Limb (tissue), 2 donors: Measurements from ENCODE around the gene GPC2.
A peak's percentile ranks its signal among the peaks of the same experiment; 100 is the strongest.
"Not testable (repeated sequence)": the region's sequence is repeated elsewhere in the genome, so short reads cannot be mapped to it uniquely, and the experiment has no call there.

Experiments used
- DNase-seq, 2 donors: peaks; one replicate each; pipeline ENCODE4 v3.0.0-alpha.2; 2016; ENCODE audit errors: extremely low spot score in 2 of 2

Gene GPC2, protein sequence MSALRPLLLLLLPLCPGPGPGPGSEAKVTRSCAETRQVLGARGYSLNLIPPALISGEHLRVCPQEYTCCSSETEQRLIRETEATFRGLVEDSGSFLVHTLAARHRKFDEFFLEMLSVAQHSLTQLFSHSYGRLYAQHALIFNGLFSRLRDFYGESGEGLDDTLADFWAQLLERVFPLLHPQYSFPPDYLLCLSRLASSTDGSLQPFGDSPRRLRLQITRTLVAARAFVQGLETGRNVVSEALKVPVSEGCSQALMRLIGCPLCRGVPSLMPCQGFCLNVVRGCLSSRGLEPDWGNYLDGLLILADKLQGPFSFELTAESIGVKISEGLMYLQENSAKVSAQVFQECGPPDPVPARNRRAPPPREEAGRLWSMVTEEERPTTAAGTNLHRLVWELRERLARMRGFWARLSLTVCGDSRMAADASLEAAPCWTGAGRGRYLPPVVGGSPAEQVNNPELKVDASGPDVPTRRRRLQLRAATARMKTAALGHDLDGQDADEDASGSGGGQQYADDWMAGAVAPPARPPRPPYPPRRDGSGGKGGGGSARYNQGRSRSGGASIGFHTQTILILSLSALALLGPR

DNA sequence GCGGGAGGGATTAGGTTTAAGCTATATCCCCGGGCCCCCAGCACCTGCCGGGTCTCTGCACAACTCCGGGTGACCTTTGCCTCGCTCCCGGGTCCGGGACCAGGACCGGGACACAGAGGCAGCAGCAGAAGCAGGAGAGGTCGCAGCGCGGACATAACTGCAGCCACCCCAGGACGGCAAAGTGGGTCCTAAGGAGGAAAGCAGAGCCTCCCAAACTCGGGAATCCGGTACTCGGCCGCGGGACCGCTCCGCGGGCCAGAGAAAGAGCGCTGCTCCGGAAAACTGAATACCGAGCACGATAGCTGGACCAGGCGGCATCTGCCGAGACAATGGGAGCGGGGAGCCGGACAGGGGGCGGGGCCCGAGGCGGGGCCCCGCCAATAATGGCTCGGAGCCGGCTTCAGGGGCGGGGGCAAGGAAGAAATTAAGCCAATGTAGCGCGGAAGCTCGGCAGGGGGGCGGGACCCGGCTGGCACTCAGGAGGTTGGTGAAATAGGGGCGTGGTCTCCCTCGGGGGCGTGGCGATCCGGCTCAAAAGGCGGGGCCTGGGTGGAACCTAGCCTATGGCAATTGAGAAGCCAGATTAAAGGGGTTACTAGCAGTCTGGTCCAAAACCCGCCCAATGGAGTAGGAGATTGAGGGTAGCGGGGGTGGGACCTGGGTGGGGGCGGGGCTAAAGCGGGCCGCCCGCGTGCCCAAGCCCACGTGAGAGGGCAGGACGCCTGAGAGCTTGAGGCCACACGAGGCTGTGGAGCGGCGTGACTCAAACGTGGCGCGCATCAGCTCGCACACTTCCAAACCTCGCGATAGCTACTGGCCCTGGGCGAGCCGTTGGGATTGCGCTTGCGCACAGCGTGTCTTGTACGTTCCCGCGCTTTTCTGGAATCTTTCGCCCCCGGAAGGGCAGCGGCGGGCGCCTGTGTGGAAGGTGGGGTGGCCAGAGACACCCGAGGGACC is at the start of gene GPC2, which contains the start of gene STAG3:
Gene GPC2 (minus strand): TSS at position 337 of the 957 bp plus-strand sequence. CDS start 182 bp downstream, at position 155.
Gene STAG3 (plus strand): TSS at position 874 of the 957 bp plus-strand sequence. CDS start 2,639 bp downstream, outside the sequence.
- DNase-seq, result peak; percentile 94 to 99

DNA sequence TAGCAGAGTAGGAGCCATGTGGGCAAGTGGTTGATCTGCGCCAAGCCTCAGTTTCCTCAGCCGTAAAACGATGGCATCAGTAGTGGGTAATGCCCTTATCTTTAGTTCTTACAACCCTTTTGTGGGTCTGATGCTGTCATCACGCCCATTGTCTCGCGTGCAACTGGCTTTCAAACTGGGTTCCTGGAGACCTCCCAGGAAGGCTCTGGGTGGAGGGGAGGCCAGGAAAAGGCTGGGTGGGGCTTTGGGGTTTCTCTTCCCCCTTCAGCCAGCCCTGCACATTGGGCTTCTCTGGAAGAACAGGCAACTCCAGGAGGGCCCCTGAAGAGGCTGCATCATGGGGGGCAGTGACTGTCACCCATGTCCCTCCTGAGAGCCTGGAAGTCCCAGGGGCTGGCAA is 47.7 kb upstream of the GPC2 start:
- not testable (repeated sequence) for DNase-seq

DNA sequence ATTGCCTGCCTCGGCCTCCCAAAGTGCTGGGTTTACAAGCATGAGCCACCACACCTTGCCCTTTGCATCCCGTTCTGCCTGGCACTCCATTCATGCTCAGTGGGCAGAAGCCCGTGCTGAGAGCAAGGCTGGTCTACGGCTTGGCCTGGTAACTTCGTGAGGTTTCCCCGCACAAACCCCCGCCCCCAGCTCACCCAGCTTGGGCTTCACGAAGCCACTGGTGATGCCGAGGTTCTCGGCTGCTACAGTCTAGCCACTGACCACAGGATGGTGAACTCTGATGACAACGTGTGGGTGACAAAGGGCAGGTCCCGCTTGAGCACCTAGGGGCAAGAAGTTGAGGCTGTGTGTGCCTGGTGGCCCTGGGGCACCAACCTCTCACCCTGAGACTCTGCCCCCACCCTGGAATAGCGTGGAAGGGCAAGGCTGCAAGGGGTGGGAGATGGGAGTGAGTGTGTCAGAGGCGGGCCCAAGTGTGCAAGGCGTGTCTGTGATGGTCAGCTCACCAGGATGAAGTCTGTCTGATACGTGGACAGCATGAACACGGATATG is 46.3 kb upstream of the GPC2 start:
- DNase-seq, result not testable (repeated sequence)

DNA sequence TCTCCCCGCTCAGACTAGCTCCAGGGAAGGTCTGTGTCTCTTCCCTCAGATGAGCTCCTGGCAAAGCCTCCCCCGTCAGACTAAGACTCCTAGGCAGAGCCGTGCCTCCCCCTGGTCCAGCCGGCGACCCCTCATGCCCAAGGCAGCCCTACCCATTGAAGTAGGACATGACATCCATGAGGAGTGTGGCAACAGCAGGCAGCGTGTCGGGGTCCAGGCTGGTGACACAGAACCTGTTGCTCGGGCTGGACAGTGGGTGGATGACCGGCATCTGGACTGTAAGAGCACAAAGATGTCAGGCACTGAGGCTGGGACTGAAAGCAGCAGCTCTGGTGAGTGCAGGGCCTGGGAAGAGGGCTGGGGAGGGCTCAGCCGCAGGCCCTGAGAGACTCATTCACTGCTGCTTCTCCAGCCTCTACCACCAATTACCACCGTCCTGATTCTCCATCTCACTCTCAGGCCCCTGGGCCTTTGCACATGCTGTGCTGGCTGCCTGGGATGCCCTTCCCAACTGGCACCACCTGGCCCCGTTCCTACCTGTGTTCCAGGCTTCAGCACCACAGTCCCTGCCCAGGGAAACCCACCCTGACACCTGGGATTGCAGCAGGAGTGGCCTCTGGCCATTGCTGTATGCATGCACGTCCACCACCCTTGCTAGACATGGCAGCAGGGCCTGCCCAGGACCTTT is 45.4 kb upstream of the GPC2 start:
- DNase-seq, result no peak

DNA sequence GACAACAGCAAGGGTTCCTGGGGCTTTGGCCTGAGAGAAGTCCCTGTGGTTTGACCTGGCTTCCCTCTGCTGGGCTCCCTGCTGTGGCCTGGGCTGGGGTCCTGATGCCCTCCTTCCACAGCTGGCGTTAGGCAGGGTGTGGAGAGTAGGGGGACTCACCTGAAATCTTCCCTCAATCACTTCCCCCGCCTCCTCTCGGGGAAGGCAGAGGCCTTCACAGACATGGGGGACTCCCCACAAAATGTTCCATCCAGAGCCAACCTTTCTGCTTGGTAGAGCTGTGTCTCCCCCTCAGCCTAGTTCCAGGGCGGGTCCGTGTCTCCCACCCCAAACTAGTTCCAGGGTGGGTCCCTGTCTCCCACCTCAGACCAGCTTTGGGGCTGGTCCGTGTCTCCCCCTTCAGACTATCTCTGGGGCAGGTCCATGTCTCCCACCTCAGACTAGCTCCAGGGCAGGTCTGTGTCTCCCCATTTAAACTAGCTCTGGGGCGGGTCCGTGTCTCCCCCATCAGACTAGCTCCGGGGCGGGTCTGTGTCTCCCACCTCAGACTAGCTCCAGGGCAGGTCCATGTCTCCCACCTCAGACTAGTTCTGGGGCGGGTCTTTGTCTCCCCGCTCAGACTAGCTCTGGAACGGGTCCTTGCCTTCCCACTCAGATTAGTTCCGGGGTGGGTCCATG is 44.7 kb upstream of the GPC2 start:
- DNase-seq, result no peak

DNA sequence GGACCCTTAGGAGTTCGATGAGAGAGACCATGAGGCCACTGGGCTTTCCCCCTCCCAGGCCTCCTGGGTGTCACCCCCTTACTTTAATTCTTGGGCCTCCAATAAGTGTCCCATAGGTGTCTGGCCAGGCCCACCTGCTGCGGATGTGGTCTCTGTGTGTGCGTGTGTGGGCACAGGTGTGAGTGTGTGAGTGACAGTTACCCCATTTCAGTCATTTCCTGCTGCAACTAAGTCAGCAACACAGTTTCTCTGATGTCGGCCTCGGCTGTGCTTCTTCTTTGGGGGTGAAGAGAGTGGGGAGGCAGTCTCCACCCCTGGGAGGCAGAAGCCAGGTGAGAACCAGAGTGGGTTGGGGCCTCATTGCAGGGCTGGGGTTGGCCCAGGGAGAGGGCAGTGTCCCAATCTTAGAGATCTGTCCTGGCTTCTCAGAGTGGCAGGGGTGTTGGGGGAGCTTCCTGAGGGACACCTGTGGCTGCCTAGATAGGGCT is 44.1 kb upstream of the GPC2 start:
- DNase-seq, result no peak

DNA sequence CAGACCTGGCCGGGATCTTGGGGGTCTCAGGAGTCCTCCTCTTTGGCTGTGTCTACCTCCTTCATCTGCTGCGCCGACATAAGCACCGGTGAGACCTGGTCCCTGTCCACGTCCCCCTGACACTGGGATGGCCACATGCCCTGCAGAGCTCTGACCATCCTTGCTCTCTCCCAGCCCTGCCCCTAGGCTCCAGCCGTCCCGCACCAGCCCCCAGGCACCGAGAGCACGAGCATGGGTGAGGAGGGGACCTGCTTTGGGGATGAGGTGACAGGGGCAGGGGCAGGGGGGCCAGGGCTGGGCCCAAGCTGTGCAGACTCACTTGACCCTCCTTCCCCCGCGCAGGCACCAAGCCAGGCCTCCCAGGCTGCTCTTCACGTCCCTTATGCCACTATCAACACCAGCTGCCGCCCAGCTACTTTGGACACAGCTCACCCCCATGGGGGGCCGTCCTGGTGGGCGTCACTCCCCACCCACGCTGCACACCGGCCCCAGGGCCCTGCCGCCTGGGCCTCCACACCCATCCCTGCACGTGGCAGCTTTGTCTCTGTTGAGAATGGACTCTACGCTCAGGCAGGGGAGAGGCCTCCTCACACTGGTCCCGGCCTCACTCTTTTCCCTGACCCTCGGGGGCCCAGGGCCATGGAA is 43.5 kb upstream of the GPC2 start:
- DNase-seq, result no peak

DNA sequence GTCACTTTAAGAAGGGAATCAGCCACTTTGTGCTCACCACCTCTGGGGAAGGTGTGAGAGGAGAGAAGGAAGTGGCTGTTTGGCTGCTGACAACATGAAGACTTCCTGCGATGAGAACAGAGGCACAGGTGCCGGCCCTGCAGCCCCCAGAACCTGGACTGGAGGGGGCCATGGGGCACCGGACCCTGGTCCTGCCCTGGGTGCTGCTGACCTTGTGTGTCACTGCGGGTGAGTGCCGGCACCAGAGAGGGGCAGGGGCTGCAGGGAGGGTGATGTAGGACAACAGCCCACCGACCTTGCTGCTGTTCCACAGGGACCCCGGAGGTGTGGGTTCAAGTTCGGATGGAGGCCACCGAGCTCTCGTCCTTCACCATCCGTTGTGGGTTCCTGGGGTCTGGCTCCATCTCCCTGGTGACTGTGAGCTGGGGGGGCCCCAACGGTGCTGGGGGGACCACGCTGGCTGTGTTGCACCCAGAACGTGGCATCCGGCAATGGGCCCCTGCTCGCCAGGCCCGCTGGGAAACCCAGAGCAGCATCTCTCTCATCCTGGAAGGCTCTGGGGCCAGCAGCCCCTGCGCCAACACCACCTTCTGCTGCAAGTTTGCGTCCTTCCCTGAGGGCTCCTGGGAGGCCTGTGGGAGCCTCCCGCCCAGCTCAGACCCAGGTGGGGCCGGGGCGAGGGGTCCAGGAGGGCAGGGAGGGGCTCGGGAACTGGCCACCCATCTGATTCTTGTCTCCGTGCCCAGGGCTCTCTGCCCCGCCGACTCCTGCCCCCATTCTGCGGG is 42.8 kb upstream of the GPC2 start, which contains the start of gene PVRIG:
Gene PVRIG (plus strand): TSS at position 149 of the 785 bp plus-strand sequence. CDS start 22 bp downstream, at position 171.
- DNase-seq, result not testable (repeated sequence)

DNA sequence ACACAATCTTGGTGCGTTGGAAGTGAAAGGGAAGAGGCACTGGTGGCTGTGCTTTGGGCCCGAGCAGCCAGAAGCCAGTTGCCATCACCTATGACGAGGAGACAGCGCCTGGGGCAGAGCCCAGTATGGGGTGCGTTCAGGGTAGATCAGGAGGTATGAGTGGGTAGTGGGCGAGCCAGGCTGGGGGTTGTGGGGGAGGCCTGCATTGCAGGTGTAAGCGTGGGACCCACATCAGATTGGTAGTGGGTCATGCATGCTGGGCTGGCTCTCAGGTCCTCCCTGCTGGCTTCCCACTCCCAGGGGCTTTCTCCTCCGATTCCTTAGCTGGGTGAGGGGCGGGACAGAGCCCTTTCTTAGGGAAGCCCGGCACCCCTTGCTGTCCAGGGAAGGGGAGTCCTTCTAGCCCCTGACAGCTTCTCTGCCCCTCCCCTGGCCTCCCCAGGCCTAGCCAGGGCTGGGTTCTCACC is 42.1 kb upstream of the GPC2 start:
- DNase-seq, result no peak

DNA sequence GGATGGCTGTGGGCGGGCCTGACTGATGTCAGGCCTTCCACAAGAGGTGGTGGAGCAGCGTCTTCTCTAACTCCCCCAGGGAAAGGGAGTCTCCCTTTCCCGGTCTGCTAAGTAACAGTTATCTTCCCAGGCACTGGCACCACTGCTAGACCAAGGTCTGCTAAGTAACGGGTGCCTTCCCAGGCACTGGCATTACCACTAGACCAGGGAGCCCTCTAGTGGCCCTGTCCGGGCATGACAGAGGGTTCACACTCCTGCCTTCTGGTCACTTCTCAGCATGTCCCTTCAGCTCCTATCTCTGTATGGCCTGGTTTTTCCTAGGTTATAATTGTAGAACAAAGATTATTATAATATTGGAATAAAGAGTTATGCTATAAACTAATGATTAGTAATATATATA is 40.8 kb upstream of the GPC2 start:
- DNase-seq, result peak in 1 of 2 donors; percentile 29

DNA sequence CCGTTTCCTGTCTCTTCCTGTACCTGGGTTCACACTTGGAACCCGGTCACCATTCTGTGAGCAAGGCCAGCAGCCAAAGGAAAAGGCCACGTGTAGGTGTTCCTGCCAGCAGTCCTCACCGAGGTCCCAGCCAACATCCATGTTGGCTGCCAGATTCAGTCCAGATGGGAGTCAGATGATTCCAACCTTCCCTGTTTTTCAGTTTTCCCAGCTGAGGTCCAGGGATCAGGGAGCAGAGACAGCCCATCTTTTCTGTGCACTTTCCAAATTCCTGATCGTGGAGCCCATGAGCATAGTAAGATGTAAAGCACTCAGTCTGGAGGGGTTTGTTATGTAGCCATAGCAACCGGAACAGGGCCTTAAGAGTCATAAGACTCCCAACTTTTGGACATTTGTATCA is 38.7 kb upstream of the GPC2 start:
- peak; percentile 51 to 79 for DNase-seq

DNA sequence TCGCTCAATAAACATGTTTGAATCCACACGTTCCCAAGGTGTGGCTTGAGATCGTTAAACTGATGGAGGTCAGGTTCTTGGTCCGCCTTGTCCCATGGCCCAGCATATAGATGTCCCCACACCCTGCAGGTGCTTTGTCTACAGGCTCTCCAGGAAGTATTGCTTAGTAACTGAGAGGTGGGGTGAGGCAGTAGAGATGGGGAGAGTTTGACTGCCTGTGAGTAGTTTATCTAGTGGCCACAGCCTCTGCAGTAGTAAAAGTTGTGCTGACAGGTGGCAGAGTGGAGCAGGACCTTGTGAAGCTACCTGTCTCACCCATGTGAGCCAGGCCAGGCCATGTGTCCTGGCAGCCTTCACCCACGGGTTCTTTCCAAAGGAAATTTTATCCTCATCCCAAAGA is 37.2 kb upstream of the GPC2 start:
- not testable (repeated sequence) for DNase-seq

DNA sequence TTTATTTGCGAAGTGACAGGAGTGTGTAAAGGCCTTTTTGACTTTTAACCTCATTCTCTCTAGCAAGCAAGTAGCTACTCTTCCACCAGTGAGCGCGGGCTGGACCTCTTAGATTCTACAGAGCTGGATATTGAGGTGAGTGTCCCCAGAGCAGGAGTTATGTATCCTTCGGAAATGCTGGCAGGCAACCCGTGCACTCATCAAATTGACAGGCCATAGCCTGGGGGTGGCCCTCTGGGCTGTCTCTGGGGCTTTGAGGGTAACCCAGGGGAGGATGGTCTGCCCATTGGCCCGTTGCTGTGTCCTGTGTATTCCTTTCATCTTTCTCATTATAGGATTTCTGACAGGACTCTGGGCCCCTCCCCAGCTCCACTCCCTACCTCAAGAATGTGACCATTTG is 36.5 kb upstream of the GPC2 start:
- no peak for DNase-seq

DNA sequence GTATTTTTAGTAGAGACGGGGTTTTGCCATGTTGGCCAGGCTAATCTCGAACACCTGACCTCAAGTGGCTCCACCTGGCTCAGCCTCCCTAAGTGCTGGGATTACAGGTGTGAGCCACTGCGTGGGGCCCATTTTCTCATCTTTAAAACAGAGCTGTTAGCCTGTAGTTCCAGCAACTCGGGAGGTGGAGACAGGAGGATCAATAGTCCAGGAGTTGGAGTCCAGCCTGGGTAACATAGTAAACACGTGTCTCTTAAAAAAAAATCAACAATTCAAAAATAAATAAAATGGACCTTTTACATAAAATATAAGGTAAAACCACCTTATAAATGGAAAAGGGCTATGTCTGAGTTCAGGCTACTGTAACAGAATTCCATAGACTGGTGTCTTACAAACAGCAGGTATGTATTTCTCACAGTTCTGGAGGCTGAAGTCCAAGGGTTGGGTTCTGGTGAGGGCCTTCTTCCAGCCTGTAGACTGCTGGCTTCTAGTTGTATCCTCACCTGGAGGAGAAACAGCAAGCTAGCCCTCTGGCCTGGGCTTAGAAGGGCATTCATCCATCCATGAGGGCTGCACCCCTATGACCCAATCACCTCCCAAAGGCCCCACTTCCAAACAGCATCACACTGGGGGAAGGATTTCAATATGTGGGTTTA is 35.6 kb upstream of the GPC2 start:
- no peak for DNase-seq

DNA sequence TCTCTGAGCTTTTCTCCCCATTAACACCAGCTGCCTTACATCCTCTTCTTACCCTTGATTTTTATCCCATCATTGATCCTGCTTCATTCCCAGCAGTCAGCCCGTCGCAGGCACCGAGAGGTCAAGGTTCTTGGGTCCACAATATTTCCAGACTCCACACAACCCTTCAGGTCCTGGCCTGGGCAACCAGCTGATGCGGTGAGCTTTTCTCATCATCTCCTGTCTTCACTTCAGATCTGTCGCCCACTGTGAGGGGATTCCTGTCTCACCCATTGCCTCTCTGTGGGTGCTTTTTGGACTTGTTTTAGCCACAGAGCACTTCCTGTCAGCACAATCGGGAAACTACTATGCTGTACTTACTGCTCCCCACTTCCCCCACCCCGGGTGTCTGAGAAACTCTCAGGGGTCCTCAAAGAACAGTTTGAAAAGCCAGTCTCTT is 34.2 kb upstream of the GPC2 start:
- DNase-seq, result no peak

DNA sequence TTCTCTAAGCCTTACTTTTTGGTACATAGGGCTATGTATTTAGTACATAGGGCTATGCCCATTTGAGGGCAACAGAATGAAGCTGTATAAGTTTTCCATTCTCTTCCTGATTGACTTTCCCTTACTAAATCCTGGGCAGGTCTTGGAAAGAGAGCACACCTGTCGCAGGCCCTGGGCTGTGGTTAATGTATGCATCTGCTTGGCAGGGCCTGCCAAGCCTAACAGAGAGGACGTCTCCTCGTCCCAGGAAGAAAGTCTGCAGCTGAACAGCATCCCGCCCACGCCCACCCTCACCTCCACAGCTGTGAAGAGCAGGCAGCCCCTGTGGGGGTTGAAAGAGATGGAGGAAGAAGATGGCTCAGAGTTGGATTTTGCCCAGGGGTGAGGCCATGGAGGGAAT is 33.6 kb upstream of the GPC2 start:
- no peak for DNase-seq

DNA sequence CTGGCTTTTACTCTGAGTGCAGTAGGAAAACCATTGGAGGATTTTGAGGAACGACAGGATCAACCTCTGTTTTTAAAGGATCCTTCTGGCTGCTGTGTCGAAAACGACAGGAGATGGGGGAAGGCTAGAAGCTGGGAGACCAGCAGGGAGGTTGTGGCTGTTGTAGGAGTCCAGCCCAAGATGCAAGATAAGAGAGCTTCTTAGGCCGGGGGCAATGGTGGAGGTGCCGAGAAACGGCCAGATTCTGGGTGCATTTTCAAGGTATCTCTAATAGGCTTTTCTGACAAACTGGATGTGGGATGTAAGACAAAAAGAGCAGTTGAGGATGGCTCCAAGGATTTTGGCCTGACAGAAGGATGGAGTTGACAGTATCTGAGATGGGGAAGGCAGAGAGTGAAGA is 32.3 kb upstream of the GPC2 start:
- no peak for DNase-seq

DNA sequence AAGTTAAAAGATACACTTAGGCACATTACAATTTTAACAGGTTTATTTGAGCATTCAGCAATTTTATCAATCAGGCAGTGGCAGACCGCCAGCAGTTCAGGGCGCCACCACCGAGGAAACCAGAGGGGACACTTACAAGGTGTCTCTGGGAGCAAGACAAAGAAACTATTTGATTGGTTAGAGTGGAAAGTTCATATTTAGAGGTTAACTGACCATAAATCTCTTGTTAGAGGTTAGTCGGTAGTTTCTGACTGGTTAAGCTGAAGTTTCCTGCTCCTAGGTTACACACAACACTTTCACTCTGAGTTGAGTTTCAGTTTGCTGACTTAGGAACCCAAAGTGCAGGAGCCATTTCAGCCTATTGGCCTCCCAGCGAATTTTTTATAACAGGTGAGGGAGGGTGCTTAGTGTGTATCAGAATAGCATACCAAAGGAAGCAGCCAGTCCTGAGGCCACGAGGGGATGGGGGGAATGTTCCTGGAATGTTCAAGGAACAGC is 31.8 kb upstream of the GPC2 start:
- DNase-seq, result no peak
